HG03342 (cell line): ENCODE measurements around the gene POR.
"Not testable (repeated sequence)": the region's sequence is repeated elsewhere in the genome, so short reads cannot be mapped to it uniquely, and the experiment has no call there.

Source experiments
- ATAC-seq: cut with Tn5 transposase; IDR thresholded peaks from one replicate; pipeline ENCODE4 v1.9.1; 2021; ENCODE audit warnings: mild to moderate bottlenecking, moderate library complexity; ENCODE audit not compliant: unreplicated experiment

Gene POR

GRCh38 chr7:75988568-75989499 lies 73.9 kb downstream of the POR start:
- ATAC-seq: no peak

- ATAC-seq: no peak
Measured at GRCh38 chr7:75989500-75990388, 74.8 kb downstream of the POR start.

DNA sequence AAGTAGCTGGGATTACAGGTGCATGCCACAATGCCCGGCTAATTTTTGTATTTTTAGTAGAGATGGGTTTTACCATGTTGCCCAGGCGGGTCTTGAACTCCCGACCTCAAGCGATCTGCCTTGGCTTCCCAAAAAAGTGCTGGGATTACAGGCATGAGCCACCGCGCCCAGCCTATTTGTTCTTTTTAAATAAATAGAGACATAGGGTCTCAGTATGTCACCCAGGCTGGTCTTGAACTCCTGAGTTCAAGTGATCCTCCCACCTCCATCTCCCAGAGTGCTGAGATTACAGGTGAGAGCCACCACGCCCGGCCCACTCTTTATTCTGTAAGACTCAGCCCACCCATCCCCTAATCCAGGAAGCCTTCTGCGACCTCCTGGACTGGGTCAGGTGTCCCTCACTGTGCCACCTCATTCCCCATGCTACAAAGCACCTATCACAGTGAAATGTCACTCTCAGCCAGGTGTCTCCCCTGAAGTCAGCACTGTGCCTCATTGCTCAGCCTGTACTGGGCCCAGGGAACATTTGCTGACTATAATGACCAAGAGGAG lies 76.7 kb downstream of the POR start:
- ATAC-seq: no peak

GRCh38 chr7:75992083-75992755 lies 77.3 kb downstream of the POR start:
- no peak for ATAC-seq

DNA sequence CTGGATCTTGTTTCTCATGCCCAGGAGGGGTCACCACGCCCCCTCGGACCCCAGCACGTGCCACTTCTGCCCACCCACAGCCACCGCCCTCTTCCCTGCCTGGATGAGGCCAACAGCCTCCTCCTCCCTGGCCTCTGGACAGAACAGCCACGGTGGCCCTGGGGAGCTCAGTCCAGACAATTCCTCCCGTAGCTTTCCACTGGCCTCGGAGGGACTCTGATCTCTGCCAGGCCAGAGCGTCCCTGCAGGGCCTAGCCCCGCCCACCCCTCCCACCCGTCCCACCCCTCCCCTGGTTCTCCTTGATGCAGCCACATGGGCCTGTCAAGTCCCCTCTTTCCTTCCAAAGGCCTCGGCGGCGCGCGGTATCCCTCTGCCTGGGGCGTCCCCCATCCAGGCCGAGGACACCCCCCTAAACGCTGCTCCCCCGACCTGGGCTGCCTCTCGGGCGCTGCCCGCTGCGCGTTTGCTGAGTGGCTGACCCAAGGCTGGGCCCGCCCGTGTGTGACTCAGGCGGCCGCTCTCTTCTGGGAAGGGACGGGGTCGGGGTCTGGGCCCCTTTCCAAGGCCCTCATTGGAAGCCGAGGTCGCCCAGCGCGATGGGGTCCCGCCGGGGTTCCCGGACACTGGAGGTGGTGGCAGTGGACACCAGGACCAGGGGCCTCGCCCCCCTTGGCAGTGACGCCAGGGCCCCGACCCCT lies 78.9 kb downstream of the POR start:
- ATAC-seq: peak; percentile 7

GRCh38 chr7:75994388-75995051 lies 79.6 kb downstream of the POR start, which contains the start of gene TMEM120A:
TMEM120A (minus strand) TSS chr7:75994595; CDS start chr7:75994570, 25 bp downstream.
- ATAC-seq: peak; percentile 93

- no peak for ATAC-seq
Measured at GRCh38 chr7:75995052-75995471, 80.1 kb downstream of the POR start.

DNA sequence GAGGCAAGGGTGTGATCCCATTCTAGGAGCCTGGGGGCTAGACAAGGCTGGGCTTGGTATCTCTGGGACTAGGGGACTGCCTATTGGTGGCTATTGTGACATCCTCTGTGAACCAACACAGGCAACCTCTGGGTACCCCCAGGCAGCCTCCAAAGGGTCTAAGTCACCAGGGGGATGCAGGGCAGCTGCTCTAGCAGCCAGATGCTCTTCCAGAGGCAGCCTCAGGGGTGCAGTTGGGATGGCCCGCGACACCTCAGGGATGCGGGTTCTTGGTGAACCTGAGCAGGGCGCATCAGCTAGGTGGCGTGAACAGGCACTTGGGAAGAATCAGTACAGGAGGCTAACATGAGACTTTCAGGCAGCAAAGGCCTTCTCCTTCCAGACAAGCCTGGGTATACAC lies 81.0 kb downstream of the POR start:
- ATAC-seq: no peak

DNA sequence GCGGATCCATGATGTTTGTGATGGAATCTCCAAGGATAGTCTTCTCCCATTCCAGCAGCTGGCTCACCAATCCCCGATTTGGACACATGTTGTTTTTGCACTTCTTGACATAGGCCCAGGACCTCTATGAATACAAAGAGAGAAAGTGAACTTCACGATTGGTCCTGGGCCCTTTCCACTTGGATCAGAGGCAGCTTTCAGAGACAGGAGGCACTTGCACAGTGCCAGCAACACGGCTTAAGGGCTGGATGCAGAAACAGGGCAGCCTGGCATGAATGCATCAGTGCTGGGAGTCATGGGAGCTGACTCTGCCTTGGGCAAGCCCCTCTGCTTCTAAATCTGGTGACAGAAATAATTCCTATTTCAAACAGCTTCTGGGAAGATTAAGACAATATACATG lies 81.5 kb downstream of the POR start:
- no peak for ATAC-seq

- no peak for ATAC-seq
Measured at GRCh38 chr7:75998038-75998437, 83.1 kb downstream of the POR start.

GRCh38 chr7:76000566-76000965 lies 85.6 kb downstream of the POR start:
- ATAC-seq: no peak

DNA sequence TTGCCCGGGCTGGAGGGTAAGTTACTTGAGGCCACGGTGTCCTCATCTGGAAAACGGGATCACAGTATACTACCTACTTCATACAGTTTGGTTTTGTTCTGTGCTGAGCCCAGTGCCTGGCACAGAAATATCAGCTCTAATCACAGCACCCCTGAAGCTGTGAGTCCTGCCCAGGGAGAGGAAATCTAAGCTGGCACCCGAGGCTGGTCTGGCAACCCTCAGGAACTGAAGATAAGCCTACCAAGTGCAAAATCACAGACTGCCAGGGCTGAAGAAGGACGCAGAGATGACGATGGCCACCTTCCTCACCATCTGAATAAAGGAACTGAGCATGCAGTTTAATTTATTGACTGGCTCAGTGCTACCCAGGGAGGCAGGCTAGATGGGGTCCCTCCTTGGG lies 87.2 kb downstream of the POR start:
- ATAC-seq: no peak

DNA sequence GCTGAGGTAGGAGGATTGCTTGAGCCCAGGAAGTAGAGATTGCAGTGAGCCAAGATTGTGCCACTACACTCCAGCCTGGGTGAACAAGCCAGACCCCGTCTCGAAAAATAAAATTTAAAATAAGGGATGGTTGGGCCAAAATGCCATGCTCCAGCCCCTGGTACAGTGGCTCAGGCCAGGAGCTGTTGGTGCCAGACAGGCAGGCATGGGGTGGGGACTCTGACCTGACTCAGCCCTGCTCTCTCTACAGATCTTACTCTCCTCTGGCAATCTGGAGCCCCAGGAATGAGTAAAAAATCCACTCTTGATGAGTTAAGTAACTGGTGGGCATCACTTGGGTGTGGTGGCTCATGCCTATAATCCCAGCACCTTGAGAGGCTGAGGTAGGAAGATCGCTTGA lies 87.9 kb downstream of the POR start:
- ATAC-seq: no peak

DNA sequence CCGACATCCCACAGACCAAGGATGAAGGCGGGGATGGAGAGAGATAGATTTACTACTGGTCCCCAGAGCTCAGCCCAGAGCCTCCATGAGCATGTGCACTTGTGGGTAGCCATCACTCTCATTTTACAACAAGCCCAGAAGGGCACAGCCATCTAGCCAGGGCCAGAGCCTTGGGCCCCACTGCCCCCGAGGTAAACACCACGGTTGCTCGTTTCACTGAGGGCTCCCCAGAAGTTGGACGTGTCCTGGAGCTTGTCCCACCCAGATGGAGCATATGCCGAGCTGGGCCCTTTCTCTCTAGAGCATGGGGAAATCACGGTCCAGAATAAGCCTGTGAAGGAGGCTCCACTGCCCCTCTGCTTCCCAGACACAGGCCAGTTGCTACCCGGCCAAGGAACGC lies 88.4 kb downstream of the POR start:
- ATAC-seq: no peak

DNA sequence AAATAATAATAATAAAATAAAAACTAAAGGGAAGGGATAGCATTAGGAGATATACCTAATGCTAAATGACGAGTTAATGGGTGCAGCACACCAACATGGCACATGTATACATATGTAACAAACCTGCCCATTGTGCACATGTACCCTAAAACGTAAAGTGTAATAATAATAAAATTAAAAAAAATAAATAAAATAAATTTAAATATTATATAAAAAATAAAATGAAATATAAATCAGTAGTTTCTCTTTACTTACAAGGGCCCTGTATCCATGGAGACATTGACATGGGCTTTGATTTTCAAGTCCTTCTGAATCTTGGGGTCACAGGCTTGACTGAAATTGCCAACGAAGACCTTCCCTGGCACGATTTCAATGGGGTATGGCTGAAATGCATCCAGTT lies 90.0 kb downstream of the POR start:
- ATAC-seq: not testable (repeated sequence)

DNA sequence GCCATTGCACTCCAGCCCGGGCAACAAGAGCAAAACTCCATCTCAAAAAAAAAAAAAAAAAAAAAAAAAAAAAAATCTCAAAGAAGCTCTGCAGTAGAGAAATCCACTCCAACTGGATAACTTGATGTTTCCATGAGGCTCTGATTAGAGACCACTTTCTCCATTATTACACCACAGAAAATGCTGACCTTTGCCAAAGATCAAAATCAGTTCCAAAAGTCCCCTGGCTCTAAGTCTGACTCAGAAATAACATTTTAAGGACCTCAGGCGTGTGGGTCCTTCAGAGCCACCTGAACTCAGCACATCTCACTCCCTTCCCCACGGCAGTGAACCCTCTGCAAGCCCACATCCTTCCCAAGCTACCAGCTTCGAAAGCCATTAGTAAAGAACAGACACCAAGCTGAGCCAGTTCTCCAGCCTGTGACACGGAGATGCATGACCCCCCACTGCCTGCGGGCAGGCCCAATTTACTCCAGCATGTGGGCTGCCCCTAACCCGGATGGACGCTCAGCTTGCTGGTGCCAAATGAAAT lies 93.3 kb downstream of the POR start:
- ATAC-seq: no peak

- no peak for ATAC-seq
Measured at GRCh38 chr7:76009672-76010600, 95.0 kb downstream of the POR start.

DNA sequence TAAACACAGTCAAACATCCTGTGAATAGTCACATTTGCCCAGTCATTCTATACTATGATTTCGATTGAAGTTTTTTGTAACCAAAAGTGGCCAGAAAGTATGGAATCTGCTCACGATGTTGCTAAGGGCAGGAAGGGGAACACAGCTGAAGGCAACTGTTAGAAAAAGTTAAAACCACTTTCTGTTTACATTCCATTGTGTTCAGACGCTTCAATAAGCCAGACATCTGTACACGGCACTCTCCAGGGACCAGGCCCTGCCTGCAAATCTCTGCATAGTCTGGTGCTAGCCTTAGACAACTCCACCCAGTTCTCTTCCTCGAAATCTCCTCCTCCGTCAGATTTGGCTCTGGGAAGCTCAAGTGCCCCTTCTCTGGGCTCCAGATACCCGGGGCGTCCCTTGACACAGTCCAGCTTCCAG lies 96.5 kb downstream of the POR start:
- no peak for ATAC-seq
